AG10803 (cell line): ENCODE measurements around the gene HNRNPC.
A peak's percentile ranks its signal among the peaks of the same experiment; 100 is the strongest.

Experiments
- DNase-seq: peaks from one replicate; pipeline ENCODE4 v3.0.0; 2010; ENCODE audit warnings: low read depth
- H3K4me3 ChIP-seq: 2 replicates; pipeline ENCODE4 v1.5.1; 2011; ENCODE audit warnings: mild to moderate bottlenecking, low read length, control low read depth
- TF ChIP-seq, protein P1 (sequence below): conservative IDR thresholded peaks from 2 replicates; pipeline ENCODE4 v1.5.1; 2011; ENCODE audit warnings: mild to moderate bottlenecking, low read length, control low read depth, inconsistent platforms

HNRNPC gene

GRCh38 chr14:21269252-21270046, at the start of gene HNRNPC:
HNRNPC (minus strand) TSS chr14:21269442; CDS start chr14:21234193, 35,249 bp downstream.
- H3K4me3 ChIP-seq = peak within 1 kb of the TSS; percentile 100
- TF ChIP-seq, protein P1, sequence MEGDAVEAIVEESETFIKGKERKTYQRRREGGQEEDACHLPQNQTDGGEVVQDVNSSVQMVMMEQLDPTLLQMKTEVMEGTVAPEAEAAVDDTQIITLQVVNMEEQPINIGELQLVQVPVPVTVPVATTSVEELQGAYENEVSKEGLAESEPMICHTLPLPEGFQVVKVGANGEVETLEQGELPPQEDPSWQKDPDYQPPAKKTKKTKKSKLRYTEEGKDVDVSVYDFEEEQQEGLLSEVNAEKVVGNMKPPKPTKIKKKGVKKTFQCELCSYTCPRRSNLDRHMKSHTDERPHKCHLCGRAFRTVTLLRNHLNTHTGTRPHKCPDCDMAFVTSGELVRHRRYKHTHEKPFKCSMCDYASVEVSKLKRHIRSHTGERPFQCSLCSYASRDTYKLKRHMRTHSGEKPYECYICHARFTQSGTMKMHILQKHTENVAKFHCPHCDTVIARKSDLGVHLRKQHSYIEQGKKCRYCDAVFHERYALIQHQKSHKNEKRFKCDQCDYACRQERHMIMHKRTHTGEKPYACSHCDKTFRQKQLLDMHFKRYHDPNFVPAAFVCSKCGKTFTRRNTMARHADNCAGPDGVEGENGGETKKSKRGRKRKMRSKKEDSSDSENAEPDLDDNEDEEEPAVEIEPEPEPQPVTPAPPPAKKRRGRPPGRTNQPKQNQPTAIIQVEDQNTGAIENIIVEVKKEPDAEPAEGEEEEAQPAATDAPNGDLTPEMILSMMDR = no peak
- DNase-seq = peak; percentile 100

- DNase-seq = no peak
- TF ChIP-seq, protein P1 = no peak
- H3K4me3 ChIP-seq = no peak overlapping the region
Measured at GRCh38 chr14:21317398-21317797, 48.2 kb upstream of the HNRNPC start.

- DNase-seq = no peak
- no peak overlapping the region for H3K4me3 ChIP-seq
- TF ChIP-seq, protein P1 = no peak
Measured at GRCh38 chr14:21313512-21313911, 44.3 kb upstream of the HNRNPC start.

- no peak for DNase-seq
- TF ChIP-seq, protein P1 = no peak
- no peak overlapping the region for H3K4me3 ChIP-seq
Measured at GRCh38 chr14:21311614-21312013, 42.4 kb upstream of the HNRNPC start.

GRCh38 chr14:21309956-21310355, 40.7 kb upstream of the HNRNPC start:
- TF ChIP-seq, protein P1 = no peak
- no peak for DNase-seq
- no peak overlapping the region for H3K4me3 ChIP-seq

GRCh38 chr14:21309238-21309636, 40.0 kb upstream of the HNRNPC start:
- H3K4me3 ChIP-seq = no peak overlapping the region
- TF ChIP-seq, protein P1 = no peak
- DNase-seq = no peak
